ENCODE measurements around the gene PGS1.

The PGS1 gene

DNA sequence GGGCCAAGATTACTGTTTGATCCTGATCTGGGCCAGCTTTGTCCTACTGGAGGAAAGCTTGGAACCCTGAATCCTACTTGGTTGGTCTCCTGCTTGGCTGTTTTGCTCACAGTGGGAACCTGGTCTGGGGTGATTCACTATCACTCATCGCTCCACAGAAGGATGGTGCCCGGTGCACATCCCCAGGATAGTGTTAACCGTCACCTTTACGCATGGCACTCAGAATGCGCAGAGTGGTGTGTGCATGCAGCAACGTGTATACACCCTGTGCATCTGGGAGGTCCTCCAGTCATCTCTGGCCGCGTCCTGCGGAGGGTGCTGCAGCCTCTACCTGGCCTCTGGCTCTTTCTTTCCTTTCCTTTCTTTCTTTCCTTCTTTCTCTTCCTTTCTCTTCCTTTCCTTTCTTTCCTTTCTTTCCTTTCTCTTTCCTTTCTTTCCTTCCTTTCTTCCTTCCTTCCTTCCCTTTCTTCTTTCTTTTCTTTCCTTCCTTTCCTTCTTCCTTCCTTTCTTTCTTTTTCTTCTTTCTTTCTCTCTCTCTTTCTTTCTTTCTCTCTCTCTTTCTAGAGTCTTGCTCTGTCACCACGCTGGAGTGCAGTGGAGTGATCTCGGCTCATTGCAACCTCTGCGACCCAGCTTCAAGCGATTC, 31.7 kb upstream of the PGS1 start:
- DNase-seq = no peak

DNA sequence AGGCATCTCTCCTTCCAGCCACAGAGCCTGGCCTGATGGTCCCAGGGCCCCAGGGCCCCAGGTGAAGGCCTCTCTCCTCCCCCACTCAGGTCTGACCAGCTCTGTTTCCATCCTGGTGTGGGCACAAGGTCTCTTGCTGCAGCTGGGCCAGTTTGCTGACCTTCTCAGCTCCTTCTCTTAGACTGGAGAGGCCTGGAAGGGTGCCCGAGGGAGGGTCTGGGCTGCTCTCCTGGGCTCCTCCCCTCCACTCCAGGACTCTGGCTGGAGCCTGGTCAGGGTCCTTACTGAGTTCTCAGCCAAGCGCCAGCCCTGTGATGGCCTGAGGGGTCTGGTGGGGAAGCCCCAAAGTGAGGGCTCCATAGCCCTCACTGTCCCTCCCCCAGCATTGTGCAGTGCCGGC, 31.0 kb upstream of the PGS1 start:
- DNase-seq = no peak

DNA sequence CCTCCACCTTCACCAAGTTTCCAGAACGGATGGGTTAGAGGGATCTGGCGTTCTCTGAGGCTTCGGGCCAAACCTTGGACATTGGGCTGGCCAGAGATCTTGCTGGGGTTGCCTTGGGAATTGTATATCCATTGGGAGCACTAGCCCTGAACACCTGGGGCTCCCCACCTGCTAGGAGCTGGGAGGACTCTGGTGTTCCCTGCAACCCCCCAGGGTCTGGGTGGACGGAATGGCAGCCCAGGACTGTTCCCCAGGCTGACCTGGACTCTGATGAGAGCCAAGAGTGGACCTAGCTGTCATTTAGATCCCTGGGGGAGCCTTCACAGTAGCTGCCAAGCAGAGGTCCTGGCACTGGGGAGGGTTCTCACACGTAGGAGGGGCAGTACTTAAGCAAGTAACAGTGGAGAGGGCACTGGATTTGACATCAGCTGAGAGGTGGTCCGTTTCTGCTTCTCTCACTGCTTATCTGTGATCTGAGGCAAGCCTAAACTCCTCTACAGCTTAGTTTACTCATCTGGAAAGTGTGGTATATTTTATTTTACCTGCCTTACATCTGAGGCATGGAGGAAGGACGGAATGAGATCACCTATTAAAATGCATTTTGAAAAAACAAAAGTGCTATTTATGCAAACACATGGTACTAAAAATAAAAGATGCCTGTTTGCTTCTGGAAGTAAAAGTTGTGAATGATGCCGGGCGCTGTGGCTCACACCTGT, 30.2 kb upstream of the PGS1 start:
- no peak for DNase-seq

DNA sequence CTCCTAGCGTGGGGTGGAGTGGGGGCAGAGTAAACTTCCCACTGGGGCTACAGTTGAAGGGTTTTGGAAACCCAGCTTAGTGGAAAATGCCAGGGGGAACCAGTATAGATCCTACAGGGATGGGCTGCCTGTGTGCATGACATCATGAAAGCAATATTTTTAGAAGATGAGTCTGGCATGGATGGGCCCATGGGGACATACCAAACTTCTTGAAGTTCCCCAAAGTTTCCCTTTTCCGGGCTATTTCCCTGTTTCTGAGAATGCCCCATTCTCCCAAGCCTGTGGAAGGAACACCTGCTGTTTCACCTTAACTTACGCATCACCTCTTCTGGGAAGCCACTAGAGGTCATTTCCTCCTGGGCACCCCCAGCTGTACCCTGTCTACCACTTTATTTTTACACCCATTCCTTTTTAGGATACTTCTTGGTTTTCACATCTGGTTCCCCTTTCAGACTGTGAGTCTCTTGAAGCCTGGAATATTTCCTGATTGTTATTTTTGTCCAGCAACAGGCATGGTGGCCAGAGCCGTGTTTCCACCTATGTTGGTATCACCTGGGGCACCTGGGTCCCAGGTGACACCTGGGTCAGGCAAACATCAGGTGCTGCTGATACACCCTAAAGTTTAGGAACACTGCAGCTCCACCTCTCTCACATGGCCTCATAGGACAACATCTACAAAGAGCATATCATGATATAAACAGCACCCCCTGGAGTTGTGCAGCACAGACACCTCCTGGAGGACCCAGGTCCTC, 28.4 kb upstream of the PGS1 start:
- DNase-seq = no peak

DNA sequence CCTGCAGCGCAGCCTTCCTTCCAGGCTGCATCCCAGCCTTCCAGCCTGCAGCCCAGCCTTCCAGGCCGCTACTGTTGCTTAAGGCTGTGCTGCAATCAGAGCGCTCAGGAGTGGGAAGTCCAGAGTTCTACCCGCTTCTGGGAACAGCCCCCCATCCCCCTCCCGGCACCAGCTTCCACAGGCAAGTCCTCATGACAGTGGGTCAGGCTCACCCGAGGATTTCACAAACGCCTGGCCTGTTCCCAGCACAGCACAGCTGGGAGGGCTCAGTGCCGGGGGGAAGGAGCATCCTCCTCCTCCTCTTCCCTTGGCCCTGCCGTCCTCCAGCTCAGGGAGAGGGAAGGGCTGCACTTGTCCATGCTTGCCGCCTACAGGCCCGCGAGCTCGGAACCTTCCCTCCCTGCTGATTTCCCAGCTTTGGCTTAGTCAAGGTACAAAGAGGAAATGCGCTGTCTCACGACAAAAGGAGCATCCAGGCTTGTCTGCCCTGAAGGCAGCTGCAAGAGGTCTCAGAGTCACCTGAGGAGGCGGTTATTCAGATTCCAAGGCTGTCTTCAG, 26.9 kb upstream of the PGS1 start:
- no peak for DNase-seq

DNA sequence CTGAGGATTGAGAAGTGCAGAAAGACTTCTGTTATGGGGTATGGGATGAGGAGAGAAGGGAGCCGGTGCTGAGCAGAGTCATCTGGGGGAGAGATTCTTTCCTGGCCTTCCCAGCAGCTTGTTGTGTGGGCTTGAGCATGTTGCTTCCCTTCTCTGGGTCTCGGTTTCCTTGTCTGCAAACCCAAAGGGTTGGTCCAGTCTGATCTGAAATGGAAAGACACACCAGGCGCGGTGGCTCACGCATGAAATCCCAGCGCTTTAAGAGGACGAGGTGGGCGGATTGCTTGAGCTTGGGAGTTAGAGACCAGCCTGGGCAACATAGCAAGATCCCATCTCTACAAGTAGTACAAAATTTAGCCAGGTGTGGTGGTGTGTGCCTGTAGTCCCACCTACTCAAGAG, 24.6 kb upstream of the PGS1 start:
- no peak for DNase-seq

DNA sequence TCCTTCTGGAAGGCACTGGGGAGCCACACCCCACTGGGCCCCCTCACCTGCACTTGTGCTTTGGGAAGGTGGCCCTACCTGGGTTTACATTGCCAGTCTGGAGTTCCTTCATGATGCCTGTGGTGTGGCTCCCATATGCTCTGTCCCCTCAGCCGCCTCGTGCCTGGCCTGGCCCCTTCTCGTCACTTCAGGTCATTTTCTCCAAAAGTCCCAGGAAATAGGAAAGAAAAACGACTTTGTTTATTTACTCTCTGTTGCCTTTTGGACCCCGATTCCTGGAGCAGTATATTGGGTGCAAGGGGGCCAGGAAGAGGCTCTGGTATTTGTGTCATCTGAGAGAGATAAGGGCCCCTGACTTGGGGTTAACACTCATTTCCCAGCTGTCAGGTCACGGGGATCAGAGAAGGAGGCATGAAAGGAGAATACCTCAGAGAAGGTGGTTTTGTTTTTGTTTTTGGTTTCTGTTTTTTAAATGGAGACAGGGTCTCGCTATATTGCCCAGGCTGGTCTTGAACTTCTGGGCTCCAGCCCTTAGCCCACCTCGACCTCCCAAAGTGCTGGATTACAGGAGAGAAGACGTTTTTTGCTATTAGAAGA, 23.3 kb upstream of the PGS1 start:
- DNase-seq = peak; percentile 28

DNA sequence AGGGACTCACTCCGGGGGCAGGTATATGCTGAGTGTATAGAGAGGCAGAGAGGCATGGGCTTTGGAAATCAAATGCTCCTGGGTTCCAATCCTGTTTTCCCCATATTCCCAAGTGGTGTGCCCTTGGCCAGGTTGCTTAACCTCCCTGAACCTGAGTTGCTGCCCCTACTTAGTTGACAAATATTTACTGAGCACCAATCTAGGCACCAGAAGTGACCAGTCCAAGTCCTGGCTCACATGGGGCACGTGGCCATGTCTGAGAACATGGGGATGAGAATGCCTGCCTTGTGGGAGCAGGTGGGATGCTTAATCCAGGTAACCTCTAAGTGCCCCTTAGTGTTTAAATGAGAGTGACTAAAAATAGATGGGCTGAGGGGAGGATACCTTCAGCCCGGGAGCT, 22.7 kb upstream of the PGS1 start:
- no peak for DNase-seq

DNA sequence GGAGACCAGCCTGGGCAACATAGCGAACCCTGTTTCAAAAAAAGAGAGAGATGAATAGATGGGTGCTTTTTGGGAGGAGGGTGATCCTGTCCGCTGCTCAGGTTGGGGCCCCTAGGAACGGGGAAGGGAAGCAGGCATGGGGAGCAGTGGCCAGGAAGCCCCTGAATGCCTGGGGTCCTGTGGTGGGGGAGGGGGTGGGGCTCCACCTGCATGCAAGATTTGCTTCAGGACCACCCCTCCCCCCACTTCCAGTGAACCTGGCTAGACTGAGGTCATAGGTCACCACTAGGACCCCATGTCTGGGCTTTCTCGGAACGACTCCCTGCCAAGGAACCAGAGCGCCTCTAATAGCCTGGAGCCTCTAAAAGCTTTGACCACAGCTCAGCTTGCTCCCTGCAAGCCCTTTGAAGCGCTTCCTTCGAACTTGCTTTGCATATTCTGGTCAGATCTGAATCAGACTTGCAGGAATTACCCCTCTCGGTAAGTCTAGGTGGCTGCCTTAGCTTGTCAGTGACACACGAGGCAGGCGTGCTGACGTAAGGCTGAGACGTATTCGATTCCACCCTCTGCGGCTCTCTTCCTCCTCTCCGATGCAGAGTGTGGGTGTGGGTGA, 22.2 kb upstream of the PGS1 start:
- DNase-seq = peak; percentile 93

DNA sequence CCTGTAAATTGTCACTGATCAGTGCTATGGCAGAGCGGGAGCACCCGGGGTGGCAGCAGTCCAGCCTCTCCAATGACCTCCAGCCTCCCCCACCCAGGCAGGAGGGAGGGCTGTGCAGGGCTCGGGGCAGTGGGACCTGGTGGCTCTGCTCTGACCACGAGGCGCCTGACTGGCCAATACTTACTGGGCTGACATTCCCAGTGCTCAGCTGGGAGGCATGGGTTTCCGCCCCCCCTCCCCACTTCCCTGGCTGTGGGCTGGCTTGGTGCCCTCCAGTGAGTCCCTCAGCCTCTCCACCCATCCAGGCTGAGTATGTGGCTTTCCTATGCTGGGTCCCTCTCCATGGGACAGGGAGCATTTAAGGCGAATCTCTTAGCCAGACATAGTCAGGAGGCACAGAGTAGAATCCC, 21.3 kb upstream of the PGS1 start:
- no peak for DNase-seq

DNA sequence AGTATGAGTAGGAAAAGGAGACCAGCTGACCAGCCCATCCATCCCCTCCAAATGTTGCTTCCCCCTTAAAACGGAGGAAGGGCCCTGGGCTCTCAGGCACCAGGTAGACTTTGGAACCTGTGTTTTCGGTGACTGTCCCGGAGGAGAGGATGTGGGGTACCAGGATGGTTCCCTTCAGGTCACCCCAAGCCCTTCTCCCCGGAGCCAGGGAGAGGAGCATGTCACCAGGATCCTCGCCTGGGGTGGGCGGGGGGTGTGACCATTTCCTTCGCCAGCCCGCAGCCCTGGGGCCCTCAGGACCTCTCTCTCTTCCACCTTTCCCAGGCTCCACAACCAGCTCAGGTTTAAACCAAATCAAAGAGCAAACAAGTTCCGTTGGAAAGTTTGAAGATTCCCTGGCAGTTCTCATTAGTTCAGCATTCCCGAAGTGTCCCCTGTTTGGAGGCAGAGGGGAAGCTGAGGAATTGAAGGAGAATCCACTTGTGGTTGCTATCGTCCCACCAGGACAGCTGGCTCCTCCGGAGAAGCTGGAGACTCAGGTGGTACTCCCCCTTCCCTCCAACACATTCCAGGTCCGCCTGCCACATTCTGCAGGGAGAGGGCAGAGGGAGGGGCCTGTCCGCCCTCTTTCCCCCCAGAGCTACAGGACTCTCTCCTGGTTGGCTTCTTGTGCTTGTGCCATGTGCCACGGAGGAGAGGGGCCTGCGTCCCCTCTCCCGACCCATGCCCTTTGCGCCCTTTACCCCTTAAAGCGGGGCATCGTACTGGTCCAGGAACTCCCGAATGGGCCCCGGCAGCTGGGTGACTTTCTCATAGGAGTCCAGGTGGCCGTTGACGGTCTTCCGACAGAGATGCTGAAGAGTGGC, 20.5 kb upstream of the PGS1 start:
- DNase-seq = no peak

DNA sequence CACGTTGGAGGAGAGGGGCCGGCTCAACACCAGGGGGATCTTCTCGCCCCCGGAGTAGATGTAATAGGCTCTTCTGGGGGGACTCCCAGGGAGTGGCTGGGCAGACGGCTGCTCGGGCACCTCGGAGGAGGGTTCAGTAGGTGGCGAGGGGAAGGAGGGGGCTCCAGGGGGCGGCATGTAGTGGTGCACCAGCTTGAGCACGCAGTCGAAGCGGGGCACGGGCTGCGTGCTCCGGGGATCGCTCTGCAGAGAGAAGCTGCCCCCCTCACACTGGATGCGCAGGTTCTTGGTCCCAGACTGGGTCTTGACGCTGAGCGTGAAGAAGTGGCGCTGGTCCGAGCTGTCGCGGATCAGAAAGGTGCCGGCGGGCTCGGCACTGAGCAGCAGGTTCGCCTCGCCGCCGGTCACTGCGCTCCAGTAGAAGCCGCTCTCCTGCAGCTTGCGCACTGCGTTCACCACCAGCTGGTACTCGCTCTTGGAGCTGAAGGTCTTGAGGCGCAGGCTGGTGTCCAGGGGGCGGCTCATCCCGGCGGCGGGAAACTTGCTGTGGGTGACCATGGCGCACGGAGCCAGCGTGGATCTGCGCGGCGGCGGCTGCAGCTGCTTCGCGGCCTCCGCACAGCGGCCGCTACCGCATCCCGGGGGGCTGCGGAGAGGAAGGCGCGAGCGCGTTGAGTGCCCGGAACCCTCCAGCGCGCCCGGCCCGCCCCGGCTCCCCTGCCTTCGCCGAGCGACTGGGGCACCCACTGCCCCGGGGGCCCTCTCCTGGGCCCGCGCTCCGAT, 19.7 kb upstream of the PGS1 start:
- DNase-seq = no peak

DNA sequence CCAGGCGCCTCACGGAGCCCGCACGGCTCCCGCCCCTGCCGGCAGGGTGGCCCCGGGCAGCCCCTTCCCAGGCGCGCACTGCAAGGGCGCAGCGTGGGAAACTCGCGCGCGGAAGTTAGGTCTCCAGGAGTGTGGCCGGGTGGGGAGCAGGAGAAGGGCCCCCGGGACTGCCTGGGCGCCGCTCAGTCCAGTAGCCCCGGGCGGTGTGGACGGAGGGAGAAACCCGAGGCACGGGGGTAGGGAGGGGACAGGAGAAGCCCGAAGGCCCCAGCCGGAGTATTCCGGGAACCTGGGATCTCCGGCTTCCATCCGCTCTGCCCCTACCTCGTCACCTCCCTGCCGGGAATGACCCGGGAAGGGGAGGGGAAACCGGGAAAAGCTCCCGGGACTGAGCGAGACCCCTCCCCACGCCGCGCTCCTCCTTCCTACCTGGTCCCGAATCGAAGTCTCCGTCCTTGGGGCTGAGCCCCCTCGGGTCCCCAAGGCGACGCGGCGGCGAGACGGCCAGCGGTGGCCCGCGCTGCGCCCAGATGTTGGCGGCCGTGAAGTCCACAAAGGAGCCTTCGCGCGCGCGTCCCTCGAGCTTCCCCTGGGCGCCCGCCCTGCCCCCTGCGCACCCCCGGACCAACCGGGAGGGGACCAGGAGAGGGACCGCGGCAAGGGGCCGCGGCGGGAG, 19.0 kb upstream of the PGS1 start:
- peak; percentile 30 for DNase-seq

DNA sequence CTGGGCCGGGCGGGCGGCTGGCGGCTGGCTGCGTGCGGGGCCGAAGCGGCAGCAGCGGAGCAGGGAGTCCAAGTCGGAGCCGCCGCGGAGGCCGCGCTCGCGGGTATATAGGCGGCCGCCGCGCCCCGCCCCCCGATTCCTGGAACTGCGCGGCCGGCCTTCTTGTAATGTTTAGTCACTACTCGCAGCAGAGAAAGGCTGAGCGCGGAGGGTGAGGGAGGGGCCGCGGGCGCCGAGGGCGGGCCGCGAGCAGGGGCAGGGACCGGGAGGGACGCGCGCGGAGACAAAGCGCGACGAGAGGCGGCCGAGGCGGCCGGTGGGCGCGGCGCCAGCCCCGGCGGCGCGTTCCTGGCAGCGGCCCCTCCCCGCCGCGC, 18.5 kb upstream of the PGS1 start, which contains the start of gene SOCS3:
TSS of gene SOCS3 (minus strand) at position 81 of the 374 bp plus-strand sequence. CDS start 982 bp downstream, outside the sequence.
- DNase-seq = peak; percentile 95

DNA sequence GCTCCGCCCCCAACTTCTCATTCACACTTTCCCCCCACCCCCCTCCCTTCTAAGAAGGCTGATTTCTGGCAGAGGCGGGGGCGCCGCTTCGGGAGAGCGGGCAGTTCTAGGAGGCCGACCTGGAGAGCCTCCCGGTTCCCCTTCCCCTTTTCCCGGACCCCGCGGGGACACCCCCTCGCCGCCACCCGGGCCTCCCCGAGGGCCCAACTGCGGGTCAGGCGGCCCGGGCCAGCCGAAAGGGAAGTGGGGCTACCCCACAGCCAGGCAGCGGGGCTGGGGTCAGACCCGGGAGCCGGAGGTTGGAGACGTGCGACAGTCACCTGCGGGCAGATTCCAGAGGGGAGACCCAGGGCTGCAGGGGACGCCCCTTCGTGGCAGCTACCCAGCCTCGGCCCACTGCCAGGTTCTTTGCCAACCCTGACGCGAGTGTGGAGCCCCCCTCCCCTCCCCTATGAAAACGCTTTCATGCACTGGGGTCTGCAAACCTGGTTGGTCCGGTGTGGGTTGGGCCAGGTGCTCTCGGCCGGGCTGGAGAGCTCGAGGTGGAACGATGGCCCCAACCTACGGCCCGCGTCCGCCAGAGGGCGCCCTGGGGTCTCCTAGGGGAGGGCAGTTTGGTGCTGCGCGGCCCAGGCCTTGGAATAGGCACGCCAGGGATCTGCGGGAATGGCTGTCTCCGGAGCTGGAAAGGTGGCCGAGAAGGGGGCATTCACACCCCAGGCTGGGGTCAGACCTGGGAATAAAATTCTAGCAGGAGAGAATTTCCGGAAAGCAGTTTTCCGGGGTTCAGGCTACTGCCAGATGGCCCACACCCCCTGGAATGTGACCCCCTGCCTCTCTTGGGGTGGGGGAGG, 17.9 kb upstream of the PGS1 start:
- DNase-seq = peak; percentile 86

DNA sequence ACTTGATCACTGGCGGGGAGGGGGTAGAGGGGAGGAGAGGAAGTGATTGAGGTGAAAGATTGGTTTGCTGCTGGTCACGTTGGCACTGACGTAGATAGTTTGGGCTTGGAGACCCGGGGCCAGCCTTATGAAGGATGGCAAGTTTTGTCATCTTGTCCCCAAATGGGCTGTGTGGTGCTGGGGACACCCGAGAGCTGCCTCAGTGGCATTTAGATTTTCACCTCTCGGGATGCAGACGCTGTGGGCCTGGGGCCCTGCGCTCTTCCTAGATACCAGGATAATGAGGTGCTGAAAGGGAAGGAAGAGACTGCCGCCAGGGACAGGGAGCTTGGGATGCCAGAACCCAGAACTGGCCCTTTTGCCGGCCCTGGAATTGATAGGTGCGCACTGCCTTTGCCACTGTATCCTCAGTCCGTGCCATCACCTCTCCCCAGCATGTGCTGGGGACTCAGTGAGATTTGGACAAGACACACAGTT, 17.2 kb upstream of the PGS1 start:
- no peak for DNase-seq

DNA sequence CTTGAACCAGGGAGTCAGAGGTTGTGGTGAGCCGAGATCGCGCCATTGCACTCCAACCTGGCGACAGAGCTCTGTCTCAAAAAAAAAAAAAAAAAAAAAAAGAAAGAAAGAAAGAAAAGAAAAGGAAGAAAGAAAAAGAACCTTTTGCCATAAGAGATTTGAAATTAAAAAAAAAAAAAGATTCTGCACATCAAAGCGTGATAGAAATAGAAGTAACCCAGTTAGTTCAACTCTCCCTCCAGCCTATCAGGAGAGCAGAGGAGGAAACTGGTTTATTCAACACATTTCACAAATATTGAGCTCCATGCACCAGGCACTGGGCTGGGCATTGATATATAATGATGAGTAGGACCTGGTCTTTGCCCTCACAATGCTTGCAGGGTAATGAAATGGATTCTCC, 16.2 kb upstream of the PGS1 start:
- no peak for DNase-seq

DNA sequence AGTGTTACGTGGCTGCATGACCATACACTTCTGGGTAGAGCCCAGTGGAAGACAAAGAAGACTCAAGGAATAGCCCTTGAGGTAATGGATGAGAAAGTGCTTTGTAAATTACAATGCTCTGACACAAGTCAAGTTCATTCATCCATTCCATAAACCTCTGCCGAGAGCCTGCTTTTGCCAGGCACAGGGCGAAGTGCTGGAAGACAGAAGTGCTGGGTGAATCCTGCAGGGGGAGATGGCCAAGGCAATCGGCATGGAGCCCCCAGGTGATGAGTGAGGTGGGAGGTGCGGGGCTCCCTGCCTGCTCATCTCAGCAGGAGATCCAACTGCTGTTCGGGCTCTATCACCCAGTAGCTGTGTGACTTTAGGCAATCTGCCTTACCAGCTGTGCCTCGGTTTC, 15.8 kb upstream of the PGS1 start:
- DNase-seq = no peak

All from stimulated activated naive CD4-positive, alpha-beta T cell treated with Interleukin-2 at 50 U/mL for 16 hours (primary cell).